ENCODE measurements around the gene CCL18.
"Not testable (repeated sequence)": the region's sequence is repeated elsewhere in the genome, so short reads cannot be mapped to it uniquely, and the experiment has no call there.

CCL18 gene

GRCh38 chr17:36092230-36092629 lies 28.2 kb downstream of the CCL18 start:
- no peaks in the 10 kb centered on the region for H3K4me1 ChIP-seq (ENCODE audit: control insufficient read depth, insufficient read depth, low read length)

GRCh38 chr17:36092715-36093114 lies 28.6 kb downstream of the CCL18 start:
- H3K4me1 ChIP-seq (ENCODE audit: control insufficient read depth, insufficient read depth, low read length); H3K9me3 ChIP-seq (ENCODE audit: control insufficient read depth, low read length); H3K4me3 ChIP-seq (ENCODE audit: low read length); H3K9ac ChIP-seq (ENCODE audit: low read length); H3K36me3 ChIP-seq (ENCODE audit: control insufficient read depth, insufficient read depth, low read length); H3K27me3 ChIP-seq (ENCODE audit: control insufficient read depth, insufficient read depth, low read length): not testable (repeated sequence)

More at GRCh38 chr17:36092230-36092629, 28.2 kb downstream of the CCL18 start:
- Histone ChIP-seq H3K4me3 (ENCODE audit: low read length) (no peak overlapping the region), H3K36me3 (ENCODE audit: control insufficient read depth, insufficient read depth, low read length) (no peaks in the 10 kb centered on the region), H3K9me3 (ENCODE audit: control insufficient read depth, low read length) (no peaks in the 10 kb centered on the region), H3K27me3 (ENCODE audit: control insufficient read depth, insufficient read depth, low read length) (no peaks in the 10 kb centered on the region), H3K9ac (ENCODE audit: low read length) (no peak overlapping the region)

GRCh38 chr17:36094232-36094631 lies 30.2 kb downstream of the CCL18 start:
- H3K36me3 ChIP-seq (ENCODE audit: control insufficient read depth, insufficient read depth, low read length): no peaks in the 10 kb centered on the region
- no peaks in the 10 kb centered on the region for H3K27me3 ChIP-seq (ENCODE audit: control insufficient read depth, insufficient read depth, low read length)
- H3K4me1 ChIP-seq (ENCODE audit: control insufficient read depth, insufficient read depth, low read length): no peaks in the 10 kb centered on the region
- H3K4me3 ChIP-seq (ENCODE audit: low read length): no peak overlapping the region
- no peak overlapping the region for H3K9ac ChIP-seq (ENCODE audit: low read length)
- no peaks in the 10 kb centered on the region for H3K9me3 ChIP-seq (ENCODE audit: control insufficient read depth, low read length)

- no peaks in the 10 kb centered on the region for H3K9me3 ChIP-seq (ENCODE audit: control insufficient read depth, low read length)
- H3K4me1 ChIP-seq (ENCODE audit: control insufficient read depth, insufficient read depth, low read length): no peaks in the 10 kb centered on the region
- no peak overlapping the region for H3K9ac ChIP-seq (ENCODE audit: low read length)
- H3K36me3 ChIP-seq (ENCODE audit: control insufficient read depth, insufficient read depth, low read length): no peaks in the 10 kb centered on the region
- no peaks in the 10 kb centered on the region for H3K27me3 ChIP-seq (ENCODE audit: control insufficient read depth, insufficient read depth, low read length)
- H3K4me3 ChIP-seq (ENCODE audit: low read length): no peak overlapping the region
Observed at GRCh38 chr17:36094746-36095145, 30.7 kb downstream of the CCL18 start.

GRCh38 chr17:36095992-36096391 lies 31.9 kb downstream of the CCL18 start:
- Histone ChIP-seq H3K27me3 (ENCODE audit: control insufficient read depth, insufficient read depth, low read length) (no peaks in the 10 kb centered on the region), H3K4me1 (ENCODE audit: control insufficient read depth, insufficient read depth, low read length) (no peaks in the 10 kb centered on the region), H3K9me3 (ENCODE audit: control insufficient read depth, low read length) (no peaks in the 10 kb centered on the region)

GRCh38 chr17:36099004-36099403 lies 34.9 kb downstream of the CCL18 start:
- H3K4me3 ChIP-seq (ENCODE audit: low read length); H3K36me3 ChIP-seq (ENCODE audit: control insufficient read depth, insufficient read depth, low read length); H3K9me3 ChIP-seq (ENCODE audit: control insufficient read depth, low read length); H3K27me3 ChIP-seq (ENCODE audit: control insufficient read depth, insufficient read depth, low read length); H3K4me1 ChIP-seq (ENCODE audit: control insufficient read depth, insufficient read depth, low read length); H3K9ac ChIP-seq (ENCODE audit: low read length): not testable (repeated sequence)

More at GRCh38 chr17:36095992-36096391, 31.9 kb downstream of the CCL18 start:
- no peaks in the 10 kb centered on the region for H3K36me3 ChIP-seq (ENCODE audit: control insufficient read depth, insufficient read depth, low read length)
- no peak overlapping the region for H3K4me3 ChIP-seq (ENCODE audit: low read length)
- H3K9ac ChIP-seq (ENCODE audit: low read length): no peak overlapping the region

GRCh38 chr17:36103401-36103975 lies 39.4 kb downstream of the CCL18 start, which contains the start of gene CCL4:
CCL4 (plus strand) TSS chr17:36103827; CDS start chr17:36103906, 79 bp downstream.
- not testable (repeated sequence) for H3K4me1 ChIP-seq (ENCODE audit: control insufficient read depth, insufficient read depth, low read length); H3K27me3 ChIP-seq (ENCODE audit: control insufficient read depth, insufficient read depth, low read length); H3K9ac ChIP-seq (ENCODE audit: low read length); H3K4me3 ChIP-seq (ENCODE audit: low read length); H3K9me3 ChIP-seq (ENCODE audit: control insufficient read depth, low read length); H3K36me3 ChIP-seq (ENCODE audit: control insufficient read depth, insufficient read depth, low read length)

GRCh38 chr17:36104246-36104645 lies 40.2 kb downstream of the CCL18 start:
- H3K9ac ChIP-seq (ENCODE audit: low read length); H3K4me1 ChIP-seq (ENCODE audit: control insufficient read depth, insufficient read depth, low read length); H3K27me3 ChIP-seq (ENCODE audit: control insufficient read depth, insufficient read depth, low read length); H3K9me3 ChIP-seq (ENCODE audit: control insufficient read depth, low read length); H3K4me3 ChIP-seq (ENCODE audit: low read length); H3K36me3 ChIP-seq (ENCODE audit: control insufficient read depth, insufficient read depth, low read length): not testable (repeated sequence)

GRCh38 chr17:36104701-36105181 lies 40.7 kb downstream of the CCL18 start:
- H3K27me3 ChIP-seq (ENCODE audit: control insufficient read depth, insufficient read depth, low read length): no peaks in the 10 kb centered on the region
- H3K9me3 ChIP-seq (ENCODE audit: control insufficient read depth, low read length): no peaks in the 10 kb centered on the region
- H3K36me3 ChIP-seq (ENCODE audit: control insufficient read depth, insufficient read depth, low read length): no peaks in the 10 kb centered on the region
- no peak overlapping the region for H3K4me3 ChIP-seq (ENCODE audit: low read length)
- H3K4me1 ChIP-seq (ENCODE audit: control insufficient read depth, insufficient read depth, low read length): no peaks in the 10 kb centered on the region
- H3K9ac ChIP-seq (ENCODE audit: low read length): no peak overlapping the region

- H3K9ac ChIP-seq (ENCODE audit: low read length): no peak overlapping the region
- no peaks in the 10 kb centered on the region for H3K27me3 ChIP-seq (ENCODE audit: control insufficient read depth, insufficient read depth, low read length)
- no peaks in the 10 kb centered on the region for H3K4me1 ChIP-seq (ENCODE audit: control insufficient read depth, insufficient read depth, low read length)
- no peak overlapping the region for H3K4me3 ChIP-seq (ENCODE audit: low read length)
- H3K36me3 ChIP-seq (ENCODE audit: control insufficient read depth, insufficient read depth, low read length): no peaks in the 10 kb centered on the region
- no peaks in the 10 kb centered on the region for H3K9me3 ChIP-seq (ENCODE audit: control insufficient read depth, low read length)
Observed at GRCh38 chr17:36105781-36106492, 41.9 kb downstream of the CCL18 start.

GRCh38 chr17:36106493-36106835 lies 42.4 kb downstream of the CCL18 start:
- H3K36me3 ChIP-seq (ENCODE audit: control insufficient read depth, insufficient read depth, low read length): no peaks in the 10 kb centered on the region
- no peaks in the 10 kb centered on the region for H3K27me3 ChIP-seq (ENCODE audit: control insufficient read depth, insufficient read depth, low read length)
- no peaks in the 10 kb centered on the region for H3K4me1 ChIP-seq (ENCODE audit: control insufficient read depth, insufficient read depth, low read length)
- H3K9ac ChIP-seq (ENCODE audit: low read length): no peak overlapping the region
- H3K9me3 ChIP-seq (ENCODE audit: control insufficient read depth, low read length): no peaks in the 10 kb centered on the region
- H3K4me3 ChIP-seq (ENCODE audit: low read length): no peak overlapping the region

- Histone ChIP-seq H3K4me3 (ENCODE audit: low read length) (no peak overlapping the region), H3K4me1 (ENCODE audit: control insufficient read depth, insufficient read depth, low read length) (no peaks in the 10 kb centered on the region), H3K27me3 (ENCODE audit: control insufficient read depth, insufficient read depth, low read length) (no peaks in the 10 kb centered on the region), H3K36me3 (ENCODE audit: control insufficient read depth, insufficient read depth, low read length) (no peaks in the 10 kb centered on the region), H3K9me3 (ENCODE audit: control insufficient read depth, low read length) (no peaks in the 10 kb centered on the region), H3K9ac (ENCODE audit: low read length) (no peak overlapping the region)
Observed at GRCh38 chr17:36107660-36108059, 43.6 kb downstream of the CCL18 start.

Data from mucosa of stomach (tissue), 1 donor.